WERI-Rb-1 (cell line): ENCODE results near the gene SLC9A1.

Source experiments
- DNase-seq: peaks from one replicate; pipeline ENCODE4 v3.0.0-alpha.2; 2020
- H3K27ac ChIP-seq: fragments of 250-450 bp; sonication (Bioruptor Pico); 2 replicates; pipeline ENCODE4 v1.5.1; 2020; ENCODE audit warnings: mild to moderate bottlenecking, moderate library complexity
- H3K27me3 ChIP-seq: fragments of 250-450 bp; sonication (Bioruptor Pico); 2 replicates; pipeline ENCODE4 v1.5.1; 2021; ENCODE audit warnings: mild to moderate bottlenecking, low read depth, moderate library complexity; ENCODE audit not compliant: insufficient read depth, severe bottlenecking
- H3K36me3 ChIP-seq: fragments of 250-450 bp; sonication (Bioruptor Pico); 2 replicates; pipeline ENCODE4 v1.5.1; 2020; ENCODE audit warnings: mild to moderate bottlenecking, moderate library complexity
- H3K4me3 ChIP-seq: 2 replicates; pipeline ENCODE4 v1.5.1; 2011; ENCODE audit warnings: low read depth, mild to moderate bottlenecking, control low read depth, low read length
- H3K9me3 ChIP-seq: fragments of 250-450 bp; sonication (Bioruptor Pico); 2 replicates; pipeline ENCODE4 v1.5.1; 2021; ENCODE audit warnings: mild to moderate bottlenecking, moderate library complexity; ENCODE audit not compliant: severe bottlenecking
- CTCF ChIP-seq: IDR thresholded peaks from 2 replicates; pipeline ENCODE4 v1.5.1; 2011; ENCODE audit warnings: low read depth, mild to moderate bottlenecking, control low read depth, inconsistent platforms, low read length

The SLC9A1 gene

GRCh38 chr1:27150183-27150582 lies 4.7 kb downstream of the SLC9A1 start:
- Histone ChIP-seq H3K27me3 (no peaks in the 10 kb centered on the region), H3K4me3 (no peak overlapping the region), H3K36me3 (no peaks in the 10 kb centered on the region; the same call in 1 of the 2 replicates), H3K27ac (no peak overlapping the region), H3K9me3 (no peaks in the 10 kb centered on the region)
- no peak for DNase-seq
- no peak for TF ChIP-seq CTCF

GRCh38 chr1:27149762-27150113 lies 5.2 kb downstream of the SLC9A1 start:
- DNase-seq: no peak
- Histone ChIP-seq H3K9me3 (no peaks in the 10 kb centered on the region), H3K36me3 (no peaks in the 10 kb centered on the region; the same call in 1 of the 2 replicates), H3K4me3 (no peak overlapping the region), H3K27ac (no peak overlapping the region), H3K27me3 (no peaks in the 10 kb centered on the region)
- TF ChIP-seq CTCF: no peak

DNA sequence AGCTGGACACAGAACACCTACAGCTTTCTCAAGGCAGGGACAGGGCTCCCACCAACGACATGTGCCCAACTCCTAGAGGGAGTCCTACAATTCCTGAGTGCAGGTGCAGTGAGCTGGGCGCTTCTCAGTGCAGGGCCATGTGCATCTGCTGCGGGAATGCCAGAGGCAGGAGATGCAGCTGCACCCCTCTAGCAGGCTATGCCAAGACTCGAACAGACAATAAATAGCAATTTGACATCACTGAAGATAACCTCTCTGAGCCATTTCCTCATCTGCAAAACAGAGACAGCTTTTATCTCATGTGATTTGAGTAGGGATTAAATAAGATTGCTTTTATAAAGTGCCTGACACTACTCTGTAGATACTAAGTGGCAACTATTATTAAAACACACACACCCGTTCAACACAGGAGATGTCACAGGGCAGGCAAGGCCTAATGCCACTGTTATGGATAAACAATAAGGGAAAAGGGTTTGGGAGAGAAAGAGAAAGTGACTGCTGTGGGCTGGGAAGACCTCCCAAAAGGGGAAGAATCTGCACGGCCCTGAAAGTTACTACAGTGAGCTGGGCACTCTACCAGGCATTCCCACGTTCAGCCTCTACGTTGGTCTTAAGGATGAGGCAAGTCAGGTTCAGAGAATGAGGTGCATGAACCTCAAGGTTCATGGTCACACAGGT lies 5.7 kb downstream of the SLC9A1 start:
- no peaks in the 10 kb centered on the region for H3K9me3 ChIP-seq
- no peak for DNase-seq
- TF ChIP-seq CTCF: no peak
- H3K27me3 ChIP-seq: no peaks in the 10 kb centered on the region
- no peak overlapping the region for H3K27ac ChIP-seq
- no peak overlapping the region for H3K4me3 ChIP-seq
- H3K36me3 ChIP-seq: no peaks in the 10 kb centered on the region; the same call in 1 of the 2 replicates

GRCh38 chr1:27148591-27148990 lies 6.3 kb downstream of the SLC9A1 start:
- no peaks in the 10 kb centered on the region for H3K9me3 ChIP-seq
- no peak for DNase-seq
- no peak overlapping the region for H3K27ac ChIP-seq
- H3K36me3 ChIP-seq: no peaks in the 10 kb centered on the region; the same call in 1 of the 2 replicates
- TF ChIP-seq CTCF: no peak
- no peaks in the 10 kb centered on the region for H3K27me3 ChIP-seq
- H3K4me3 ChIP-seq: no peak overlapping the region

DNA sequence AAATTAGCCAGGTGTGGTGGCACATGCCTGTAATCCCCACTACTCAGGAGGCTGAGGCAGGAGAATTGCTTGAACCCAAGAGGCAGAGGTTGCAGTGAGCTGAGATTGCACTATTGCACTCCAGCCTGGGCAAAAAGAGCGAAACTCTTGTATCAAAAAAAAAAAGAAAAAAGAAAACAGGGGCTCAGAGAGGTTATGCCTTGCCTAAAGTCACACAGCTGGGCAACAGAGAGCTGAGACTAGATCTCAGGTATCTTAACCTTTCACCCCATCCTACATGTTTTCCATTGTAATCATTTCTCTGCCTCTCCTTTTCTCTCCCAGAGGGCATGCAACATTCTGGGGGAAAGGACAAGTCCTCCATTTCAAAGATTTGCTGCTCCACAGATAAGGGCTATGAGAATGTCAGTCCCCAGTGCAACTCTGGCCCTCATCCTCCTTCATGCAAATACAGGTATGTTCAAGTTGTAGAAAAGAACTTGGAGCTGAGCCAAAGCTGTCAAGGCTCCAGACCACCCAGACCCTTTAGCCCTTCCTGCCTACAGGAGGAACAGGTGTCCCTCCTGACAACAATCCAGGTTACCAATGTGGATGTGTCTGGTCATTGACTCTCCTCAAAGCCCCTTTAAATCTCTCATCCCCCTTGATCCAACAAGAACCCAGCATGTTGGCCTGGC lies 6.9 kb downstream of the SLC9A1 start:
- no peak for DNase-seq
- no peak overlapping the region for H3K27ac ChIP-seq
- no peaks in the 10 kb centered on the region for H3K9me3 ChIP-seq
- no peaks in the 10 kb centered on the region; the same call in 1 of the 2 replicates for H3K36me3 ChIP-seq
- no peaks in the 10 kb centered on the region for H3K27me3 ChIP-seq
- no peak overlapping the region for H3K4me3 ChIP-seq
- no peak for TF ChIP-seq CTCF
